Measurements from ENCODE around the gene NRF1.
"Not testable (repeated sequence)": the region's sequence is repeated elsewhere in the genome, so short reads cannot be mapped to it uniquely, and the experiment has no call there.

Gene NRF1

GRCh38 chr7:129671266-129671665 lies 59.7 kb downstream of the NRF1 start:
- TF ChIP-seq ZNF274 (IDR thresholded peaks at IDR 0.05; ENCODE audit: low read depth, low read length), result no peak
- no peak overlapping the region for H3K4me3 ChIP-seq (ENCODE audit: low read length)

- not testable (repeated sequence) for H3K4me3 ChIP-seq (ENCODE audit: low read length)
Measured at GRCh38 chr7:129674475-129674874, 63.0 kb downstream of the NRF1 start.

- H3K4me3 ChIP-seq (ENCODE audit: low read length), result no peak overlapping the region
- no peak for TF ChIP-seq ZNF274 (IDR thresholded peaks at IDR 0.05; ENCODE audit: low read depth, low read length)
Measured at GRCh38 chr7:129675521-129675920, 64.0 kb downstream of the NRF1 start.

- no peak overlapping the region for H3K4me3 ChIP-seq (ENCODE audit: low read length)
- no peak for TF ChIP-seq ZNF274 (IDR thresholded peaks at IDR 0.05; ENCODE audit: low read depth, low read length)
Measured at GRCh38 chr7:129676017-129676897, 64.7 kb downstream of the NRF1 start.

- TF ChIP-seq ZNF274 (IDR thresholded peaks at IDR 0.05; ENCODE audit: low read depth, low read length), result no peak
- H3K4me3 ChIP-seq (ENCODE audit: low read length), result no peak overlapping the region
Measured at GRCh38 chr7:129677796-129678195, 66.3 kb downstream of the NRF1 start.

- no peak for TF ChIP-seq ZNF274 (IDR thresholded peaks at IDR 0.05; ENCODE audit: low read depth, low read length)
- H3K4me3 ChIP-seq (ENCODE audit: low read length), result no peak overlapping the region
Measured at GRCh38 chr7:129678606-129679005, 67.1 kb downstream of the NRF1 start.

GRCh38 chr7:129680400-129680799 lies 68.9 kb downstream of the NRF1 start:
- TF ChIP-seq ZNF274 (IDR thresholded peaks at IDR 0.05; ENCODE audit: low read depth, low read length), result no peak

GRCh38 chr7:129684777-129685176 lies 73.3 kb downstream of the NRF1 start:
- no peak for TF ChIP-seq ZNF274 (IDR thresholded peaks at IDR 0.05; ENCODE audit: low read depth, low read length)
- H3K4me3 ChIP-seq (ENCODE audit: low read length), result no peak overlapping the region

More at GRCh38 chr7:129680400-129680799, 68.9 kb downstream of the NRF1 start:
- H3K4me3 ChIP-seq (ENCODE audit: low read length), result no peak overlapping the region

- no peak for TF ChIP-seq ZNF274 (IDR thresholded peaks at IDR 0.05; ENCODE audit: low read depth, low read length)
- H3K4me3 ChIP-seq (ENCODE audit: low read length), result no peak overlapping the region
Measured at GRCh38 chr7:129686063-129686462, 74.5 kb downstream of the NRF1 start.

- H3K4me3 ChIP-seq (ENCODE audit: low read length), result no peak overlapping the region
- TF ChIP-seq ZNF274 (IDR thresholded peaks at IDR 0.05; ENCODE audit: low read depth, low read length), result no peak
Measured at GRCh38 chr7:129688503-129689222, 77.1 kb downstream of the NRF1 start.

- no peak for TF ChIP-seq ZNF274 (IDR thresholded peaks at IDR 0.05; ENCODE audit: low read depth, low read length)
- no peak overlapping the region for H3K4me3 ChIP-seq (ENCODE audit: low read length)
Measured at GRCh38 chr7:129689995-129690581, 78.6 kb downstream of the NRF1 start.

GRCh38 chr7:129690701-129691100 lies 79.2 kb downstream of the NRF1 start:
- TF ChIP-seq ZNF274 (IDR thresholded peaks at IDR 0.05; ENCODE audit: low read depth, low read length), result no peak
- H3K4me3 ChIP-seq (ENCODE audit: low read length), result no peak overlapping the region

GRCh38 chr7:129698516-129699418 lies 87.2 kb downstream of the NRF1 start:
- no peak overlapping the region for H3K4me3 ChIP-seq (ENCODE audit: low read length)
- no peak for TF ChIP-seq ZNF274 (IDR thresholded peaks at IDR 0.05; ENCODE audit: low read depth, low read length)

GRCh38 chr7:129702316-129702715 lies 90.8 kb downstream of the NRF1 start:
- H3K4me3 ChIP-seq (ENCODE audit: low read length), result no peak overlapping the region
- TF ChIP-seq ZNF274 (IDR thresholded peaks at IDR 0.05; ENCODE audit: low read depth, low read length), result no peak
